Smooth muscle cell (in vitro differentiated cells): ENCODE results near the gene DISP1. TPM values are rescaled to one million over a fixed set of nuclear protein-coding genes. Genes with fewer than 3 reads are reported as not detected.

Source experiments
- DNase-seq: peaks from one replicate; lab custom pipeline; 2025; ENCODE audit not compliant: unreplicated experiment; lab: John Stamatoyannopoulos, UW
- H2AFZ ChIP-seq: fragments of 200-600 bp; sonication (generic); 2 replicates; pipeline ENCODE4 v1.6.0; 2016; ENCODE audit warnings: antibody characterized with exemption, low read depth, mild to moderate bottlenecking
- H3F3A ChIP-seq: fragments of 200-600 bp; sonication (generic); 2 replicates; pipeline ENCODE4 v1.6.0; 2017; ENCODE audit warnings: antibody characterized with exemption, low read depth
- H3K27ac ChIP-seq: fragments of 200-600 bp; sonication (generic); 2 replicates; pipeline ENCODE4 v1.5.1; 2016; ENCODE audit warnings: low read depth, mild to moderate bottlenecking
- H3K27me3 ChIP-seq: fragments of 200-600 bp; sonication (generic); 2 replicates; pipeline ENCODE4 v1.6.1; 2016; ENCODE audit warnings: low read depth, mild to moderate bottlenecking
- H3K36me3 ChIP-seq: fragments of 200-600 bp; sonication (generic); 2 replicates; pipeline ENCODE4 v1.5.1; 2016; ENCODE audit warnings: low read depth
- H3K4me1 ChIP-seq: fragments of 200-600 bp; sonication (generic); 2 replicates; pipeline ENCODE4 v1.5.1; 2016; ENCODE audit warnings: low read depth
- H3K4me2 ChIP-seq: fragments of 200-600 bp; sonication (generic); 2 replicates; pipeline ENCODE4 v1.6.0; 2016; ENCODE audit warnings: mild to moderate bottlenecking
- H3K4me3 ChIP-seq: fragments of 200-600 bp; sonication (generic); 2 replicates; pipeline ENCODE4 v1.5.1; 2016; ENCODE audit warnings: mild to moderate bottlenecking
- H3K79me2 ChIP-seq: fragments of 200-600 bp; sonication (generic); 2 replicates; pipeline ENCODE4 v1.6.0; 2016; ENCODE audit warnings: low read depth, mild to moderate bottlenecking
- H3K9ac ChIP-seq: fragments of 200-600 bp; sonication (generic); 2 replicates; pipeline ENCODE4 v1.6.0; 2016; ENCODE audit warnings: low read depth
- H3K9me3 ChIP-seq: fragments of 200-600 bp; sonication (generic); replicated peaks from 2 replicates; pipeline ENCODE4 v1.5.1; 2016; ENCODE audit warnings: low read depth
- H4K20me1 ChIP-seq: fragments of 200-600 bp; sonication (generic); 2 replicates; pipeline ENCODE4 v1.6.0; 2016; ENCODE audit warnings: low read depth
- WGBS: methylation state at CpG from one replicate; pipeline ENCODE4 v1.1.7; 2016; ENCODE audit warnings: low lambda C conversion rate; 5-methylcytosine and 5-hydroxymethylcytosine counted together
- polyA plus RNA-seq: library from polyadenylated mRNA; unstranded; fragments of >200 nt; fragmentation: Nextera tagmentation; extraction: Ambion mirVana; gene quantifications from 2 replicates; pipeline ENCODE4 v1.2.1, GENCODE V29; 2016
- total RNA-seq: library from RNA; depleted of rRNA; stranded (reverse); fragments of >200 nt; gene quantifications from 2 replicates; pipeline ENCODE4 v1.2.3, GENCODE V29; 2014
- TF ChIP-seq, protein P1 (sequence below): fragments of 200-600 bp; sonication (generic); IDR thresholded peaks from 2 replicates; pipeline ENCODE4 v1.5.1; 2017; ENCODE audit warnings: borderline replicate concordance, mild to moderate bottlenecking, antibody characterized with exemption; ENCODE audit not compliant: insufficient read depth, poor library complexity, severe bottlenecking

DISP1 gene
- total and polyA plus RNA-seq, 2 experiments from 2014 or later: 5.6 to 8.4 TPM

- Histone ChIP-seq H3K36me3 (no peaks in the 10 kb centered on the region), H3K79me2 (peaks cover 55% of the 10 kb centered on the region), H3K27me3 (no peaks in the 10 kb centered on the region), H3K4me1 (peaks cover 7% of the 10 kb centered on the region), H3K4me3 (no peak overlapping the region), H4K20me1 (peaks cover 10% of the 10 kb centered on the region), H2AFZ (no peak overlapping the region), H3K4me2 (no peak overlapping the region), H3K9ac (no peak overlapping the region), H3K27ac (no peak overlapping the region), H3F3A (no peaks in the 10 kb centered on the region), H3K9me3 (no peaks in the 10 kb centered on the region)
- DNase-seq: no peak
- 72% methylated on average over 3 of the region's 3 CpGs for WGBS
- TF ChIP-seq, protein P1, sequence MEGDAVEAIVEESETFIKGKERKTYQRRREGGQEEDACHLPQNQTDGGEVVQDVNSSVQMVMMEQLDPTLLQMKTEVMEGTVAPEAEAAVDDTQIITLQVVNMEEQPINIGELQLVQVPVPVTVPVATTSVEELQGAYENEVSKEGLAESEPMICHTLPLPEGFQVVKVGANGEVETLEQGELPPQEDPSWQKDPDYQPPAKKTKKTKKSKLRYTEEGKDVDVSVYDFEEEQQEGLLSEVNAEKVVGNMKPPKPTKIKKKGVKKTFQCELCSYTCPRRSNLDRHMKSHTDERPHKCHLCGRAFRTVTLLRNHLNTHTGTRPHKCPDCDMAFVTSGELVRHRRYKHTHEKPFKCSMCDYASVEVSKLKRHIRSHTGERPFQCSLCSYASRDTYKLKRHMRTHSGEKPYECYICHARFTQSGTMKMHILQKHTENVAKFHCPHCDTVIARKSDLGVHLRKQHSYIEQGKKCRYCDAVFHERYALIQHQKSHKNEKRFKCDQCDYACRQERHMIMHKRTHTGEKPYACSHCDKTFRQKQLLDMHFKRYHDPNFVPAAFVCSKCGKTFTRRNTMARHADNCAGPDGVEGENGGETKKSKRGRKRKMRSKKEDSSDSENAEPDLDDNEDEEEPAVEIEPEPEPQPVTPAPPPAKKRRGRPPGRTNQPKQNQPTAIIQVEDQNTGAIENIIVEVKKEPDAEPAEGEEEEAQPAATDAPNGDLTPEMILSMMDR: no peak
These were observed 9.8 kb downstream of the DISP1 start for GRCh38 chr1:222824641-222825040.

GRCh38 chr1:222828939-222829338 lies 14.1 kb downstream of the DISP1 start:
- Histone ChIP-seq H4K20me1 (no peaks in the 10 kb centered on the region), H3K4me1 (peaks cover 10% of the 10 kb centered on the region), H3K9me3 (no peaks in the 10 kb centered on the region), H3K79me2 (peaks cover 52% of the 10 kb centered on the region), H3K27me3 (no peaks in the 10 kb centered on the region), H2AFZ (no peak overlapping the region), H3K36me3 (no peaks in the 10 kb centered on the region), H3F3A (no peaks in the 10 kb centered on the region), H3K4me3 (no peak overlapping the region), H3K4me2 (no peak overlapping the region), H3K9ac (no peak overlapping the region), H3K27ac (no peak overlapping the region)
- no peak for DNase-seq
- TF ChIP-seq, protein P1: no peak

DNA sequence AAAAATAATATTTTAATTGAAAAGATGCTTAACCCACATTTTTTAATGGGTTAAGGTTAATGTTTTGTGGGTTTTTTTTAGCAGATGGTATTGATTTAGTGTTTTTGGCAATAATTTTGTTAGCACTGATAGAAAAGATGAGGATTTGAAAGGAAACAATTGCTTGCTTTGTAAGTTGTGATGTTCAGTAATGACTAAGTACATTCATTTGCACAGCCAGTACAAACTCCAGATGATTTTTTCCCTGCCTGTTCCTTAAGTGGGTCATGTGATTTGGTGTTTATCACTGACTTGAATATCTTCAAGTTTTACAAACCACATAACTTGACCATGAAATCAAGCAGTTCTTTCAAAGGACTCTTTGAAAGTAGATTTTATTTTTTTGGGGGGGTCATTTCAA lies 15.0 kb downstream of the DISP1 start:
- peaks cover 48% of the 10 kb centered on the region for H3K79me2 ChIP-seq
- H3K4me2 ChIP-seq: peak overlapping the region; percentile 53
- no peak overlapping the region for H3K4me3 ChIP-seq
- no peak overlapping the region for H2AFZ ChIP-seq
- H4K20me1 ChIP-seq: no peaks in the 10 kb centered on the region
- H3K9me3 ChIP-seq: no peaks in the 10 kb centered on the region
- H3K27ac ChIP-seq: peak overlapping the region; percentile 0
- TF ChIP-seq, protein P1: no peak
- no peaks in the 10 kb centered on the region for H3K27me3 ChIP-seq
- no peak for DNase-seq
- no peak overlapping the region for H3K9ac ChIP-seq
- H3F3A ChIP-seq: no peaks in the 10 kb centered on the region
- H3K4me1 ChIP-seq: peaks cover 5% of the 10 kb centered on the region
- no peaks in the 10 kb centered on the region for H3K36me3 ChIP-seq

- H4K20me1 ChIP-seq: no peaks in the 10 kb centered on the region
- no peaks in the 10 kb centered on the region for H3K9me3 ChIP-seq
- H3K79me2 ChIP-seq: peaks cover 42% of the 10 kb centered on the region
- H3K36me3 ChIP-seq: no peaks in the 10 kb centered on the region
- DNase-seq: no peak
- no peak overlapping the region for H3K4me3 ChIP-seq
- no peak overlapping the region for H3K4me2 ChIP-seq
- H3K4me1 ChIP-seq: peaks cover 4% of the 10 kb centered on the region
- no peaks in the 10 kb centered on the region for H3F3A ChIP-seq
- no peaks in the 10 kb centered on the region for H3K27me3 ChIP-seq
- no peak overlapping the region for H3K27ac ChIP-seq
- WGBS: 88% methylated on average over 2 of the region's 2 CpGs
- no peak overlapping the region for H2AFZ ChIP-seq
- TF ChIP-seq, protein P1: no peak
- H3K9ac ChIP-seq: no peak overlapping the region
These were observed 18.6 kb downstream of the DISP1 start for GRCh38 chr1:222833356-222833876.
